ENCODE data around the gene NREP. TPM values are rescaled to one million over a fixed set of nuclear protein-coding genes. Genes with fewer than 3 reads are reported as not detected.

The NREP gene
- total and polyA plus RNA-seq, 7 donors, result 4.7 to 15.1 (median 5.5) TPM

DNA sequence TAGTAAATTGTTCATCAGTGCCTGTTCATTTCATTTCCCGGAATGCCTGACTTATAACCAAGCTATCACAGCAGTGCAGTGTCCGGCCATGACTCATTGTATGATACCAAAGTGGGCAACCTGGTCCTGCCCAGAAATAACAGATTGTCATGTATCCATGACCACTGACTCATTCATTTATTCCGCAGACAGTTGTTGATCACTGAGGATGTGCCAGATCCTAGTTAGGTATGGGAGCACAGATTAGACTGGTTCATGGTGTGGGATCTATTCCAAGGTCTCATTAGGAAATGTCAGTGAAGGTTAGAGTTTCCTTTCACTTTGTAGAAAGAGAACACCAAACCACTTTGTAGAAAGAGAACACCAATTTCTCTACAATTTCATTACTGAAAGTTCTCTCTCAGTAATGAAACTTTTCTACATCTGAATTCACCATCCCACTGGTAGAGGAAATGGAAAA, 8.7 kb downstream of the NREP start:
- H3K4me3 ChIP-seq, result peak overlapping the region; percentile 12
- no peaks in the 10 kb centered on the region for H3K9me3 ChIP-seq
- ATAC-seq (peak; percentile 91 to 99 (median 98)), DNase-seq (no peak)
- intact Hi-C loops (cut with DNase I), result no loop called here
- no peaks in the 10 kb centered on the region for H3K27me3 ChIP-seq (ENCODE audit: insufficient read depth in 3 of 3, low read length in 2 of 3)
- no peak for TF ChIP-seq CTCF (IDR thresholded peaks at IDR 0.05)
- no peaks in the 10 kb centered on the region for H3K36me3 ChIP-seq (ENCODE audit: insufficient read depth in 1 of 2, low read depth in 1 of 2)
- peak overlapping the region; percentile 70 for H3K27ac ChIP-seq
- peaks cover 68% of the 10 kb centered on the region for H3K4me1 ChIP-seq
- 23 to 39% (median 26%) methylated on average over 3 of the region's 3 CpGs for WGBS, 3 donors

GRCh38 chr5:111747337-111747736, 9.7 kb downstream of the NREP start:
- DNase-seq (no peak), ATAC-seq (no peak)
- Histone ChIP-seq H3K27ac (peak overlapping the region; percentile 70), H3K4me1 (peaks cover 68% of the 10 kb centered on the region), H3K27me3 (ENCODE audit: insufficient read depth in 3 of 3, low read length in 2 of 3) (no peaks in the 10 kb centered on the region), H3K9me3 (no peaks in the 10 kb centered on the region), H3K36me3 (ENCODE audit: insufficient read depth in 1 of 2, low read depth in 1 of 2) (no peaks in the 10 kb centered on the region), H3K4me3 (no peak overlapping the region)
- WGBS, 3 donors, result 65 to 83% (median 72%) methylated on average over 2 of the region's 2 CpGs
- intact Hi-C loops (cut with DNase I), result no loop called here
- TF ChIP-seq CTCF (IDR thresholded peaks at IDR 0.05), result no peak

DNA sequence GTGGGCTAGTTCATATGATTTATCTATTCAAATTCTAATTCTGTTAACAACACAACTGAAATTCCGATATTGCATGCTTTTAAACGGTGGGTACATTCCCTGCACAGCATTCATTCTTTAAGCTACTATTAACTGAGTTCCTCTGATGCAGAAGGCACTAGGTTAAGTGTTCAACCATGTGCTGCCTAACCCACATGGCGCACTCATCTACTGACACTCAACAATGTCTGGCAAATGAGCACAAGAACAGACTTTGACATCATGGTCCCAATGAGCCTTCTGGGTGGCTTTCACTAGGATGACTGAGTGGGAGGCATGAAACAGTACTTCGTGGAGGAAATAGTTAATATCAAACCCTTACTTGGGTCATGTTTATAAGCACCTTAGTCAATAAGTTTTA, 10.2 kb downstream of the NREP start:
- no peak for TF ChIP-seq CTCF (IDR thresholded peaks at IDR 0.05)
- WGBS, 3 donors, result 65 to 73% (median 66%) methylated on average over 4 of the region's 4 CpGs
- intact Hi-C loops (cut with DNase I), result no loop called here
- H3K4me1 ChIP-seq, result peaks cover 71% of the 10 kb centered on the region
- H3K9me3 ChIP-seq, result no peaks in the 10 kb centered on the region
- H3K4me3 ChIP-seq, result no peak overlapping the region
- H3K27ac ChIP-seq, result peak overlapping the region; percentile 70
- DNase-seq, result no peak
- H3K36me3 ChIP-seq (ENCODE audit: insufficient read depth in 1 of 2, low read depth in 1 of 2), result no peaks in the 10 kb centered on the region
- no peaks in the 10 kb centered on the region for H3K27me3 ChIP-seq (ENCODE audit: insufficient read depth in 3 of 3, low read length in 2 of 3)
- ATAC-seq, result no peak

DNA sequence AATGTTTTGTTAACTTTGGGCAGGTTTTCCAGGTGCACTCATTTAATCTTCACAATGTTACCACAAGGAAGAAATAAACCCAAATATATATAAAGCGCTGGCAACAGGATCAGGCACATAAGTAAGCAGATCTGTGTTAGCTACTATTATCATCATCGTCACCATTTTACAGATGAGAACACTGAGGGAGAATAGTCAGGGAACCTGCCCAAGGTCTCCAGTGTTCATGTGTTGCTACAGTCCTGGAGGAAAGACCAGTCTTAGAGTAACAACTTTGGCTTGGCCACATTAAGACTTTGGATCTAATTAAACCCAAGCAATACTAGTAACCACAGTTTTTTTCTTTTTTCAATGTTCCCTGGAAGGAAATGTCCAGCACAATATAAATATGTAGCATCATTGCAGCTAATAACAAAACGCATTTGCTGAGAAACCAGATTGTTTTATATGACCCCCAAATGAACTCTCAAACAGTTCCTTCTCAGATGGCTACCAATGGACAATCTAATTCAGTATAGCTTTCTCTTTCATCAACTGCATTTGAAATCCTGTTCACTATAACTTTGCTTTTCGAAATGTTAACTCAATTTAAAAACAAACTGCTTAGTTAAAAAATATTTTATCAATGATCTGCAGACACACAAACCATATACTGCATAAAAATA, 11.8 kb downstream of the NREP start:
- H3K4me3 ChIP-seq, result no peak overlapping the region
- DNase-seq, result no peak
- no peaks in the 10 kb centered on the region for H3K36me3 ChIP-seq (ENCODE audit: insufficient read depth in 1 of 2, low read depth in 1 of 2)
- no peaks in the 10 kb centered on the region for H3K9me3 ChIP-seq
- 79 to 88% (median 82%) methylated on average over 4 of the region's 4 CpGs for WGBS, 3 donors
- H3K27ac ChIP-seq, result no peak overlapping the region
- peaks cover 79% of the 10 kb centered on the region for H3K4me1 ChIP-seq
- H3K27me3 ChIP-seq (ENCODE audit: insufficient read depth in 3 of 3, low read length in 2 of 3), result no peaks in the 10 kb centered on the region
- ATAC-seq, result no peak
- TF ChIP-seq CTCF (IDR thresholded peaks at IDR 0.05), result no peak
- intact Hi-C loops (cut with DNase I), result no loop called here

DNA sequence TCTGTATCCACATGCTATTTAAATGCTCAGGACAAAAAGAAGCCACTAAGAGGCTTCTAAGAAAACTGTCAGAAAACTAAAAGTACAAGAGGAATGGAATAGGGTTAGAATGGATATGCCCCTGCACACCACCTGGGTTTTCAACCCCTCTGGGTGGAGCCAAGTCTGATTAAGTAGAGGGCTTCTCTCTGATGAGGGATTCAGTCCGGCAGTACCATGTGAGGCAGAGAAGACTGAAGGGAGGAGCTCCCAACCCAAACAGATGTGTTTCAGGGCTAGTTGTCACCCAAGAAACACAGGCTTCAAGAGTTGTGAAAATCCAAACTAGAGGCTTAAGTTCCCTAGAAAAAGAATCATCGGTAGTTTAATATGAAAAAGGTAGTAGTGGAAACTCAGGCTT, 12.5 kb downstream of the NREP start:
- H3K4me3 ChIP-seq, result no peak overlapping the region
- no peak for DNase-seq
- no peaks in the 10 kb centered on the region for H3K27me3 ChIP-seq (ENCODE audit: insufficient read depth in 3 of 3, low read length in 2 of 3)
- H3K4me1 ChIP-seq, result peaks cover 80% of the 10 kb centered on the region
- intact Hi-C loops (cut with DNase I), result no loop called here
- no peak overlapping the region for H3K27ac ChIP-seq
- no peaks in the 10 kb centered on the region for H3K9me3 ChIP-seq
- no peak for TF ChIP-seq CTCF (IDR thresholded peaks at IDR 0.05)
- no peak for ATAC-seq
- H3K36me3 ChIP-seq (ENCODE audit: insufficient read depth in 1 of 2, low read depth in 1 of 2), result no peaks in the 10 kb centered on the region
- 34 to 62% (median 41%) methylated on average over 2 of the region's 2 CpGs for WGBS, 3 donors
